ENCODE data around the gene NFAT5.

The NFAT5 gene

GRCh38 chr16:69741951-69742904 lies 176.5 kb downstream of the NFAT5 start:
- DNase-seq (ENCODE audit: low read depth): no peak

- no peak for DNase-seq (ENCODE audit: low read depth)
These were observed 178.8 kb downstream of the NFAT5 start for GRCh38 chr16:69744363-69745231.

DNA sequence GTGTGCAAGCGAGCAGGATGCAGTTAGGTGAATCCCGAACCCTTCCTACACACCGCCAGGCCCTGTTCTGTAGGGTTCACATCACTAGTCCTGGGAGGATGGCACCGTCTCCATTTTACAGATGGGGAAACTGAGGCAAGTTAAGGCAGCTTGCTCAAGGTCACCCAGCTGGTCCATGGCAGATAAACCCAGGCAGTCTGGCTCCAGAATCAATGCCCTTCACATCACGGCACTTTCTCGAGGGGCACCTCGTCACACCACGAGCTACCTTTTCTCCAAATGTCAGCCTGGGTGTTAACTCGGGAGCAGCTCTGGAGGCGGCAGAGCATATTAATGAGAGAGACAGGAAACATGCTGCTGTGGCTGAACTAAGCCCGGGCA lies 179.5 kb downstream of the NFAT5 start:
- DNase-seq (ENCODE audit: low read depth): no peak

GRCh38 chr16:69745959-69746358 lies 180.2 kb downstream of the NFAT5 start:
- DNase-seq (ENCODE audit: low read depth): no peak

- no peak for DNase-seq (ENCODE audit: low read depth)
These were observed 181.3 kb downstream of the NFAT5 start for GRCh38 chr16:69747115-69747514.

DNA sequence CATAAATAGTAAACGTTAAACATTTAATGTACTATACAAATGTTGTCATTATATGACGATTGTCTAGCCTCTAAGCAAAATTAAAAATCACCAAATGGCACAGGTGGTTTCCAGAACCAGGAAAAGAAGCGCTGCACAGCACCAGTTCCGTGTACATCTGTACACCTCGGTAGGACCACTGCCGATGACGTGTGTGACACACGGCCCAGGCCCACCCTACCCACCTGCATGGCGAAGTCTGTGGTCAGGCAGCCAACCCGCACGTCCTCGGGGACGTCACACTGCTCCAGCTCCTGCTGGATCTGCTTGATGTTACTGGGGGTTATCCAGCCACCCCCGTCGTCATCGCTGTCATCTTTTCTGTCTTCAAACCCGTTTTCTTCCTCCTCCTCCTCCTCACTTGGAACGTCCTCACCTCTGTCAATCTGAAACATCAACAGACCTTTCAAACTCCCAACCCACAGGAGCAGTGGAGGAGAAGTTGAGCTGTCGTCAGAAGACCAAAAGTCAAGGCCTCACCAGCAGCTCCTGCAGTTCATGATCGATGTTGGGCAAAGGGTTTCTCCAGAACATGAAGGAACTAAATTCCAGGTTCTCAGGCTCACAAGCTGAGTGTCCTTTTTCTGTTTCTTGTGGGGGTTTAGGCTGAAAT lies 183.1 kb downstream of the NFAT5 start:
- no peak for DNase-seq (ENCODE audit: low read depth)

- DNase-seq (ENCODE audit: low read depth): no peak
These were observed 188.3 kb downstream of the NFAT5 start for GRCh38 chr16:69754143-69754468.
